Esophagus squamous epithelium (tissue), 4 donors: ENCODE results near the gene RBP3.

ENCODE experiments used
- CTCF ChIP-seq, 6 experiments: fragments of 450-650 bp in 4 of 6; fragments of 200-600 bp in 2 of 6; sonication (generic) in 2 of 6; IDR thresholded peaks; one replicate each; pipeline ENCODE4 v1.5.1; 2016 to 2019; ENCODE audit warnings: antibody characterized with exemption in 6 of 6, mild to moderate bottlenecking in 4 of 6, moderate library complexity in 4 of 6
- POLR2A ChIP-seq, 4 donors: fragments of 450-650 bp; IDR thresholded peaks; one replicate each; pipeline ENCODE4 v1.6.1; 2017; ENCODE audit warnings: antibody characterized with exemption in 4 of 4, mild to moderate bottlenecking in 4 of 4, moderate library complexity in 3 of 4

DNA sequence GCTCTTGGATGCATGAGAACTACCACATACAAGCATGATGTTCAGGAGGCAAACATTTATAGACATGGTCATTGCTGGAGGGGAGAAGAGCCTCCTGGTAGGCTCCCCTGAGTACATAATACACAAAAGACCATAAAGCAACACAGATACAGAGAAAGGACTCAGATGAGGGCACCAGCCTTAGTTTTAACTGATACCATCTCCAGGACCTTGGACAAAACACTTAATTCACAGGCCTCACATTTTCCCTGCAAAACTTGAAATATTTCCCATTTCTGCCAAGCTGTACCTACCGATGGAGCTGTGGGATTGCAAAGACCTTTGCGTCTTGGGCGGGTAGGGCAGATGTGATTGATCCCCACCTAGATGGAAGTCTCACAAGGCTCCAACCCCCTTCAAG lies 52.6 kb downstream of the RBP3 start:
- TF ChIP-seq CTCF (IDR thresholded peaks at IDR 0.05) (no peak), POLR2A (IDR thresholded peaks at IDR 0.05) (no peak)
